HepG2 (cell line): ENCODE results near the gene VWA3A. TPM values are rescaled to one million over a fixed set of nuclear protein-coding genes. Genes with fewer than 3 reads are reported as not detected.
"Not testable (repeated sequence)": the region's sequence is repeated elsewhere in the genome, so short reads cannot be mapped to it uniquely, and the experiment has no call there.

Source experiments
- ATAC-seq: fragments of 200-7000 bp; cut with Tn5 transposase; 3 replicates; pipeline ENCODE4 v1.9.1; 2020; ENCODE audit warnings: mild to moderate bottlenecking, moderate library complexity
- BruUV-seq: library from RNA; stranded (reverse); fragments of 400-500 nt; replicated peaks from 2 replicates; lab custom pipeline; 2021; lab: Mats Ljungman, UMichigan
- CTCF ChIA-PET: fragments of 300-600 bp; formaldehyde crosslinking; extraction: SDS; loops from one replicate; lab custom pipeline; 2021; ENCODE audit warnings: low total read pairs, inconsistent platforms, low intra/inter-chr PET ratio; lab: Yijun Ruan, JAX
- POLR2A ChIA-PET: fragments of 350-600 bp; sonication (Branson Sonifier 250); formaldehyde crosslinking; loops from one replicate; lab custom pipeline; 2020; ENCODE audit warnings: antibody characterized with exemption, inconsistent platforms; lab: Yijun Ruan, JAX
- DNase-seq: peaks from one replicate; pipeline ENCODE4 v3.0.0-alpha.2; 2015; ENCODE audit warnings: low spot score
- FAIRE-seq: peaks from 3 replicates; lab custom pipeline; 2011; peaks lifted over from hg19 to GRCh38; lab: Jason Lieb, UNC
- H2AFZ ChIP-seq: one replicate; pipeline ENCODE4 v1.6.1; 2011; ENCODE audit warnings: low read length, inconsistent platforms
- H3K27ac ChIP-seq: fragments of 300-600 bp; 3 replicates; pipeline ENCODE4 v1.8.0; 2011; ENCODE audit warnings: mixed run types, mild to moderate bottlenecking, mixed read lengths, low read length, inconsistent platforms; ENCODE audit not compliant: insufficient read depth; ENCODE audit errors: extremely low read length
- H3K27me3 ChIP-seq, 2 experiments: fragments of 200-600 bp in 1 of 2; 2 replicates in 1 of 2; 3 replicates in 1 of 2; pipeline versions ENCODE4 v1.6.0 to v1.8.0; 2011; ENCODE audit warnings: low read length in 2 of 2, mild to moderate bottlenecking in 2 of 2, moderate library complexity in 2 of 2, inconsistent platforms in 1 of 2; ENCODE audit not compliant: insufficient read depth in 2 of 2, control insufficient read depth in 1 of 2
- H3K36me3 ChIP-seq, 2 experiments: fragments of 200-600 bp in 1 of 2; replicated peaks in 1 of 2; 2 replicates in 1 of 2; 3 replicates in 1 of 2; pipeline versions ENCODE4 v1.5.1 to v1.8.0; 2011; ENCODE audit warnings: low read length in 2 of 2, inconsistent platforms in 1 of 2; ENCODE audit not compliant: insufficient read depth in 2 of 2, control insufficient read depth in 1 of 2
- H3K4me1 ChIP-seq: 2 replicates; pipeline ENCODE4 v1.5.1; 2012; ENCODE audit warnings: low read length, inconsistent platforms; ENCODE audit not compliant: insufficient read depth
- H3K4me2 ChIP-seq: 2 replicates; pipeline ENCODE4 v1.6.0; 2011; ENCODE audit warnings: low read depth, low read length, inconsistent platforms
- H3K4me3 ChIP-seq, 3 experiments: fragments of 200-600 bp in 1 of 3; sonication (generic), shearing (Covaris generic) in 1 of 3; replicated peaks in 1 of 3; 2 replicates each; pipeline ENCODE4 v1.5.1; 2011 to 2016; ENCODE audit warnings: low read length in 3 of 3, inconsistent platforms in 2 of 3, low read depth in 2 of 3, mild to moderate bottlenecking in 2 of 3, control low read depth in 1 of 3, mixed read lengths in 1 of 3; ENCODE audit not compliant: insufficient read depth in 1 of 3
- H3K79me2 ChIP-seq: one replicate; pipeline ENCODE4 v1.6.1; 2011; ENCODE audit warnings: low read length, inconsistent platforms; ENCODE audit not compliant: insufficient read depth
- H3K9ac ChIP-seq: 2 replicates; pipeline ENCODE4 v1.6.0; 2011; ENCODE audit warnings: mild to moderate bottlenecking, low read depth, low read length, inconsistent platforms; ENCODE audit not compliant: insufficient read depth
- H3K9me3 ChIP-seq: 2 replicates; pipeline ENCODE4 v1.5.1; 2012; ENCODE audit warnings: mild to moderate bottlenecking, low read length
- H4K20me1 ChIP-seq: 2 replicates; pipeline ENCODE4 v1.6.0; 2011; ENCODE audit warnings: inconsistent platforms, mild to moderate bottlenecking, low read length, moderate library complexity; ENCODE audit not compliant: insufficient read depth
- ATF7 ChIP-seq, 2 experiments: fragments of 450-650 bp in 1 of 2; sonication (generic) in 1 of 2; formaldehyde crosslinking in 1 of 2; IDR thresholded peaks; 2 replicates each; pipeline versions ENCODE4 v1.4.0 to v1.6.1; 2016 to 2020; ENCODE audit warnings: antibody characterized with exemption in 1 of 2, mild to moderate bottlenecking in 1 of 2, missing genetic modification reagents in 1 of 2
- CREB1 ChIP-seq, 2 experiments: fragments of 450-650 bp in 1 of 2; IDR thresholded peaks; 2 replicates each; pipeline ENCODE4 v1.6.1; 2016 to 2017; ENCODE audit warnings: control low read depth in 1 of 2, mild to moderate bottlenecking in 1 of 2, missing compliant biosample characterization in 1 of 2, missing genetic modification characterization in 1 of 2
- TRIM24 ChIP-seq: sonication (generic); formaldehyde crosslinking; IDR thresholded peaks from 2 replicates; pipeline ENCODE4 v1.8.0; 2022; ENCODE audit warnings: mild to moderate bottlenecking, missing genetic modification reagents
- ZBTB21 ChIP-seq: sonication (generic); formaldehyde crosslinking; IDR thresholded peaks from 2 replicates; pipeline ENCODE4 v1.4.0; 2020; ENCODE audit warnings: missing genetic modification reagents
- WGBS: methylation state at CpG from one replicate; pipeline ENCODE4 v1.1.6; 2017; ENCODE audit warnings: low lambda C conversion rate; 5-methylcytosine and 5-hydroxymethylcytosine counted together
- in situ Hi-C: cut with HindIII; loops from 2 replicates; pipeline ENCODE4 v1.10.0; 2017; ENCODE audit warnings: low pct_unique_long_range_greater_than_20kb; ENCODE audit not compliant: extremely low pct_ligation_motif_present
- intact Hi-C: fragments of 100-400 bp; cut with micrococcal nuclease; formaldehyde crosslinking; loops from one replicate; pipeline ENCODE4 v1.10.0; 2022; ENCODE audit not compliant: unreplicated experiment
- polyA plus RNA-seq, 8 experiments: library from polyadenylated mRNA; depleted of rRNA in 3 of 8; stranded (reverse) in 7 of 8; unstranded in 1 of 8; fragments of >200 nt; fragmentation: Illumina TruSeq in 4 of 8; extraction: Trizol in 4 of 8; gene quantifications; 2 replicates each; pipeline versions ENCODE4 v1.2.1 to v1.2.3, GENCODE V29; 2011 to 2016; ENCODE audit warnings: low read depth in 4 of 8, missing spikeins in 1 of 8, mixed read lengths in 1 of 8; ENCODE audit not compliant: insufficient read depth in 1 of 8
- total RNA-seq, 5 experiments: library from RNA; depleted of rRNA; stranded (reverse); fragments of >200 nt; fragmentation: Illumina TruSeq; extraction: Trizol; gene quantifications; 2 replicates each; pipeline ENCODE4 v1.2.3, GENCODE V29; 2016; ENCODE audit warnings: low read depth in 1 of 5

The VWA3A gene
- total and polyA plus RNA-seq, 2 of the 13 experiments (the other 11 are each of a cell fraction or from before 2014, with no cell fraction given) = 0.03 to 0.07 TPM

DNA sequence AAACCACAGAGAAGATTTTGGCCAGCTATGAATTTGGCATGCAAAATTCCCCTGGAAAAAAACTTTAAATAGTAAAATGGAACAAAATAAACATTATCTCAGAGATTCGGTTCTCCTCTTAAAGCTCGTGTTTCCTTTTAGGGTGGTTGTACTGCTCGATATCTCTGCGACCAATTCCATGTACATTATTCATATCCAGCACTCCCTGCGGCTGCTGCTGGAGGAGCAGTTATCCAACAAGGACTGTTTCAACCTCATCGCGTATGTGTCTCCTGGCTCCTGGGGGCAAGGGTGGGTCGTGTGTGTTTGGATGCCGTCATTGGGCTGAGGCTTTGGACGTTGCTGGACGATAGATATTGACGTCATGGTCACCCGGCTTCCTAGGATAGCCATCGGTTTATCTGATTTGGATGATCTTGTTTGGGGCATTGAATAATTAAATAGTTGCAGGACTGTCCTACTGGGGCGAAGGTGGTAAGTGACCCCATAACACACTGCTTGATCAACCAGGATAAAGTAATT is 33.8 kb downstream of the VWA3A start:
- H3K4me2 ChIP-seq = no peak overlapping the region
- H2AFZ ChIP-seq = no peak overlapping the region
- DNase-seq (no peak), ATAC-seq (no peak), FAIRE-seq (no peak)
- H3K79me2 ChIP-seq = no peaks in the 10 kb centered on the region
- no peaks in the 10 kb centered on the region for H4K20me1 ChIP-seq
- CTCF ChIA-PET = no interaction called here
- no peak overlapping the region for H3K27ac ChIP-seq
- intact Hi-C loops (no loop called here), in situ Hi-C loops (no loop called here)
- H3K36me3 ChIP-seq = no peaks in the 10 kb centered on the region
- no peaks in the 10 kb centered on the region for H3K9me3 ChIP-seq
- no TSS peak for BruUV-seq
- no peak overlapping the region for H3K9ac ChIP-seq
- TF ChIP-seq ATF7 (IDR thresholded peaks at IDR 0.05) (peak; percentile 81), ATF7 (CRISPR knock-in tag; IDR thresholded peaks at IDR 0.05) (no peak), CREB1 (IDR thresholded peaks at IDR 0.05) (peak; percentile 82), CREB1 (CRISPR knock-in tag; IDR thresholded peaks at IDR 0.05) (no peak), ZBTB21 (CRISPR knock-in tag) (0 out of 2 replicates have a peak, but pooled peaks have one; percentile 37), TRIM24 (CRISPR knock-in tag) (no peak)
- WGBS = 34% methylated on average over 15 of the region's 15 CpGs
- POLR2A ChIA-PET = no interaction called here
- peaks cover 9 to 24% of the 10 kb centered on the region in 2 experiments for H3K27me3 ChIP-seq
- H3K4me1 ChIP-seq = no peaks in the 10 kb centered on the region
- H3K4me3 ChIP-seq = no peak overlapping the region

DNA sequence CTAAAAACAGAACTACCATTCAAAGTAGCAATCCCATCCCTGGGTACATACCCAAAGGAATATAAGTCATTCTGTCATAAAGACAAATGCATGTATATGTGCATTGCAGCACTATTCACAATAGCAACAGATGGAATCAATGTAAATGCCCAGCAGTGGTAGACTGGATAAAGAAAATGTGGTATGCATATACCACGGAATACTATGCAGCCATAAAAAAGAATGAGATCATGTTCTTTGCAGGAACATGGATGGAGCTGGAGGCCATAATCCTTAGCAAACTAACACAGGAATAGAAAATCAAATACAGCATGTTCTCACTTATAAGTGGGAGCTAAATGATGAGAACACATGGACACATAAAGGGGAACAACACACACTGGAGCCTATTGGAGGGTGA is 36.2 kb downstream of the VWA3A start:
- peaks cover 16 to 37% of the 10 kb centered on the region in 2 experiments for H3K27me3 ChIP-seq
- H3K4me3 ChIP-seq, H2AFZ ChIP-seq, BruUV-seq, FAIRE-seq, H3K36me3 ChIP-seq, H3K27ac ChIP-seq, intact Hi-C loops, H3K79me2 ChIP-seq, DNase-seq, H3K4me1 ChIP-seq, H4K20me1 ChIP-seq, POLR2A ChIA-PET, H3K9me3 ChIP-seq, in situ Hi-C loops, H3K4me2 ChIP-seq, H3K9ac ChIP-seq, ATAC-seq, CTCF ChIA-PET: not testable (repeated sequence)
- WGBS = 0% methylated on average over 1 of the region's 1 CpG
